Left lobe of liver (tissue), 2 donors: ENCODE measurements around the gene ZFX. TPM values are rescaled to one million over a fixed set of nuclear protein-coding genes. Genes with fewer than 3 reads are reported as not detected.
"Not testable (repeated sequence)": the region's sequence is repeated elsewhere in the genome, so short reads cannot be mapped to it uniquely, and the experiment has no call there.

Experiments
- ATAC-seq: fragments of 200-7000 bp; cut with Tn5 transposase; one replicate; pipeline ENCODE4 v1.9.1; 2020; ENCODE audit warnings: mild to moderate bottlenecking, moderate library complexity
- DNase-seq: peaks from one replicate; pipeline ENCODE4 v3.0.0-alpha.2; 2020; ENCODE audit warnings: low spot score
- total RNA-seq: library from RNA; stranded (reverse); gene quantifications from one replicate; pipeline ENCODE4 v1.2.1, GENCODE V29; 2021
- donor health status: DM: no; HTN: no; CAD: no; lungs with moderate emphysema.
- donor health status: DM: no; HTN: yes; CAD: no.

The ZFX gene
- total RNA-seq = 12.5 TPM

- ATAC-seq (peak; percentile 68), DNase-seq (peak; percentile 69)
Measured at GRCh38 chrX:24149351-24150050, at the start of gene ZFX. Gene ZFX, plus strand, starts transcription at chrX:24149729. Its CDS starts 23,014 bp downstream, at chrX:24172743.

GRCh38 chrX:24100713-24101112 lies 48.8 kb upstream of the ZFX start:
- ATAC-seq (no peak), DNase-seq (no peak)

GRCh38 chrX:24110069-24110468 lies 39.5 kb upstream of the ZFX start:
- no peak for ATAC-seq
- DNase-seq = no peak

GRCh38 chrX:24113181-24113580 lies 36.3 kb upstream of the ZFX start:
- ATAC-seq = no peak

DNA sequence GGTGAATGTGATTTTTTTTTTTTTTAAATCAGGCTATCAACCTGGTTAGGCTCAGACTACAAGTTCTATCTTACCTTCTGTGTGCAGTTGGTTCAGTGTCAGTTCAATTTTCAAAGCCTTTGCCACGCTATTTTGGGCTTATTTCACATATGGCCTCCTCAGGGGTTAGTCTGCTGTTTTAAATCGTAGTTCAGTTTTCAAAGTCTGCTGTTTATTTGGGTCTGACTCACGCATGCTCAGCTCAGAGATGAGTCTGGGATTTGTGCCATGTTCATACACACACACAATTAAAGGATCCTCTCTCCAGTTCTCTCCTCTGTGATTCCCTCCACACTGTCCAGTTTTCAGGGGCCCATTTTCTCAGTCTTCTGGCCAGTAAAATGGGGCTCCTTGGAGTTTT lies 32.3 kb upstream of the ZFX start:
- ATAC-seq (peak; percentile 86), DNase-seq (peak; percentile 45)

More at GRCh38 chrX:24113181-24113580, 36.3 kb upstream of the ZFX start:
- DNase-seq = no peak

DNA sequence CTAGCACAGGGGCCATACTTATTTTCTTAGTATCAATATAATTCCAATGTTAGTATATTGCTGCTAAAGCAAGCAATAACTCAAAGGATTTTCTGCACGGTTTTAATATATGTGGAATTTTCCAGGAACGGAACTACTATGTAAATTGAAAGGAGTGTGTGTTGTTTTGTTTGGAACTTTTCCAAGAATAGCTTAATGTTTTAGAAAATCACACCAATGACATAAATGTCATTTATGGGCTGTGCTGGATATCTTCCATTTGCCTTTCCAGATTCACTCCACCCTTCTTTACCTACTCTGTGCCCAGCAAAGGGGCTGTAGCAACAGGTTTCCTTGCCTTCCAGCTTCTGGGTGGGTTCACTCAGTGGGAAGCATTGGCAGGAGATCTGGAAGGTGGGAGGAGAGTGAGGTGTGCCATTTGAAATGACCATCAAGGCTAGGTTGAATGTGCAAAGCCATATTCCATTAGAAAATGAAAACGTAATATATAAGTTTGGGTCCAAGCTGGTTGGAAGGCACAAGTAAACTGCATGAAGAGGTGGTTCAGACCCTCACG lies 25.2 kb upstream of the ZFX start:
- no peak for DNase-seq
- ATAC-seq = no peak

DNA sequence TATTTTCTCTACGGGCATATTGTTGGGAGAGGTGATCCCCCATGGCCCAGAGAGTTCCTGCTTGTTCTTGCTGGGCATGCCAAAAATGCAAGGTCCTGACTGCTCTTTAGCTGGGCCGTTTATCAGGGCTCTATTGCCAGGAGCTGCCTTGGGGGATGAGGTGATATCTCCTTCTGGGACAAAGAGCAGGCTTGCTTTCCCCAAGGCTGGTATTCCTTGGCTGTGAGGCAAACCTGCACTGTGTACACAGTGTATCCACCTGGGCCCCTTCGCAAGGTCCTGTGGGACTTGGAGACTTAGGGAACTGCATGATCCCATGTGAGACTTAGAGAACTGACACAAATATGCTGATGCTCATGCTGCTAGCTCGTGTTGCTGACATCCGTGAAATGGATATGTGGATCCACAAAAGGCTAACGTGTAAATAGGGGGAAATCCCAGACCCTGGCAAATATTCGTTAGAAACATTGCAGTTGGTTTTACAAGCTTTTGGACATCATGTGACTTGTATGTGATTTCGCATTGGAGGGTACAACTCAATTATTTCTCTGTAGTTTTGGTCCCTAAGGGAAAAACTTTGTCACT lies 24.4 kb upstream of the ZFX start:
- no peak for ATAC-seq
- DNase-seq = no peak

- ATAC-seq (no peak), DNase-seq (no peak)
Measured at GRCh38 chrX:24131476-24131875, 18.1 kb upstream of the ZFX start.

- DNase-seq (no peak), ATAC-seq (no peak)
Measured at GRCh38 chrX:24133312-24133711, 16.2 kb upstream of the ZFX start.

- not testable (repeated sequence) for ATAC-seq, DNase-seq
Measured at GRCh38 chrX:24135768-24136167, 13.8 kb upstream of the ZFX start.

GRCh38 chrX:24137192-24137591 lies 12.3 kb upstream of the ZFX start:
- ATAC-seq (no peak), DNase-seq (no peak)

- ATAC-seq, DNase-seq: not testable (repeated sequence)
Measured at GRCh38 chrX:24143982-24144381, 5.5 kb upstream of the ZFX start.

- ATAC-seq (no peak), DNase-seq (no peak)
Measured at GRCh38 chrX:24144528-24144927, 5.0 kb upstream of the ZFX start.

DNA sequence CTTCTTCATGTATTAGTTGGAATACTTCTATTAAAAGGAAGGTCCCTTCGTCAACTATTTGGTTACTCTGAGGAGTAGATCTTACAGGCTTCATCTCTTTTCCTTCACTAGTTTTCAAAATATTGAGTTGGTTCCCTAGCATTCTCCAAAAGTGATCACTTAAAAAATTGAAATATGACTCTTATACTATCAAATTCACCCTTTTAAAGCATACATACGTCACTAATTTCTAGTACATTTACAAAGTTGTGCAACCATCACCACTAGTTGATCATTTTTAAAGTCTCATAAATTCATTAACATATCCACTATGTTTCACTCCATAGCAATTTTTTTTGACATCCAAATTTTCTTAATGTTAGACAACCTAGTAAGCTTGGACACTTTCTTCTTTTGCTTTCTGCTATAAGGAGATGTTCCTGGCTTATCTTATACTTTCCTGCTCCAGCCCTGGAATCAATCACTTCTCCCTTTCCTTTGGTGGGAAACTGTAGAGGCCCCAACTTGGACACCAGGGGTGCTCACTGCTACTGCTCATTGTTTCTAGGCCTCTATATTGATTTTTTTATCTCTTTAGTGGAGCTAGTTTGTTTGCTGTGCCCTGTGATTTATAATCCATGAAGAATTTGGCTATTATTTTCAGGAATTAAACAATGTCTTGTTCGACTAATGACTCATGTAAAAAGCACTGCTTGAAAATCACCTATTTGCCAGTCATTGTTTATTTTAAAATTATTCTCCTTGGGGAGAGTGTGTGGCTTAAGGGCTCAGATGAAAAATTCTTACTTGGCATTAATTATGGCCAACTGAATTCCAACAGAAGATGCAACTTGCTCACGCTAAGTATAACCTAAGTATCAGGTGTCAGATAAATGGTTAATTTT lies 4.0 kb upstream of the ZFX start:
- DNase-seq = no peak
- no peak for ATAC-seq

DNA sequence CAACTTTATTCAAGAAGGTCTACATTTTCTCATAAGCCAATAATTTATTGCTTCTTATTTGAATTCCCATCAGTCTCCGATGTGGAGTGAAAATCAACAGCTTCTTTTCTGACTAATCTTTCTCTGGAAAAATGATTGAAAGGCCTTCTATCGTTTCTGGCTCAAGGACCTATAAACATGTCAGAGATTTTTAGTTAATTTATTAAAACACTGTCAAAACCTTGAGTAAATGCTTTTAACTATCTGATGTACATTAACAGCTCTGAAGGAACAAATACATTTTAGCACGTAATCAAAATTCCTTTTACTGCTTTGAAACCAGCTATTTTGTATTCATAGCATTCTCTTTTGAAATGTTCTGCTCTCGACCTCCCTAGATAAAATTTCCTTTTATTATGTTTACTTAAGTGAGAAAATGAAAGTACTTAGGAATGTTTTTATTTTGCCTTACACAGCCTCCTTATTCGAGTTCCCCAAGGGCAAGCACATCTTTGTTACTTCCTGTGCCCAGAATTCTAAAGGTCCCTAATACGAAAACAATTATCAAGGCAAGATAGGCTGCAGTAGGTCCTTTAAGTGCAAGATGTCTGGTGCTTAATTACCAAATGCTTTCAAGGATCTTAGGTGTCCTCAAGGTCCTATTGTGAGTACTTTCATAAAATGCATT lies 3.1 kb upstream of the ZFX start:
- ATAC-seq (no peak), DNase-seq (no peak)

DNA sequence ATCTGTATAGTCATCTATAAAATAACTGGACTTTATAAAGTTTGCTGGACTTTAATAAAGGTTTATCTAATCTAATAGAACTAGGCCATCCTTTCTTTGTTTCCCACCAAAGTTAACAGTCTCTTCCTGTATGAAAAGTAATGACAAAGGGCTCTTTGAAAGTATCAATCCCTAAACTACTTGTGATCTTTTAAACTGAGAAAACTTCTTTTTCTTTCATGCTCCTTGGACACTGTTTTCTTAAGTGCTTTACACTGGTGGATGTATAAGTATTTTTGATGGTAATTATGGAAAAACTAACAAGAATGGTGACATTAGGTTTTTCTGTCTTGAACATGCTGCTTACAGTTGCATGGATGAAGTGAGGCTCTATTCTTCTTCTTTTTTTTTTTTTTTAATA lies 2.4 kb upstream of the ZFX start:
- DNase-seq = no peak

GRCh38 chrX:24148121-24148520 lies 1.4 kb upstream of the ZFX start:
- DNase-seq (no peak), ATAC-seq (no peak)

More for the DNA sequence above, 2.4 kb upstream of the ZFX start:
- no peak for ATAC-seq

- DNase-seq = no peak
- no peak for ATAC-seq
Measured at GRCh38 chrX:24148535-24149350, 786 bp upstream of the ZFX start.

- ATAC-seq (peak; percentile 83), DNase-seq (peak; percentile 84)
Measured at GRCh38 chrX:24150051-24150790, 692 bp downstream of the ZFX start.
